Panc1 (cell line): Measurements from ENCODE around the gene BCAS3. TPM values are rescaled to one million over a fixed set of nuclear protein-coding genes. Genes with fewer than 3 reads are reported as not detected.

Source experiments
- ATAC-seq: fragments of 200-7000 bp; cut with Tn5 transposase; 2 replicates; pipeline ENCODE4 v1.9.1; 2020; ENCODE audit warnings: mild to moderate bottlenecking, moderate library complexity
- BruUV-seq: library from RNA; stranded (reverse); fragments of 400-500 nt; replicated peaks from 2 replicates; lab custom pipeline; 2021; lab: Mats Ljungman, UMichigan
- CTCF ChIA-PET: fragments of 300-600 bp; sonication (Branson Sonifier 250); formaldehyde crosslinking; loops from one replicate; lab custom pipeline; 2022; ENCODE audit warnings: antibody characterized with exemption; lab: Charles Lee
- POLR2A ChIA-PET: fragments of 300-600 bp; sonication (Branson Sonifier 250); formaldehyde crosslinking; loops from one replicate; lab custom pipeline; 2022; ENCODE audit warnings: antibody characterized with exemption; lab: Charles Lee
- DNase-seq: peaks from one replicate; pipeline ENCODE4 v3.0.0-alpha.2; 2010; ENCODE audit warnings: low read depth, low spot score
- H3K27ac ChIP-seq: 2 replicates; pipeline ENCODE4 v1.5.1; 2011; ENCODE audit warnings: mild to moderate bottlenecking, low read length, inconsistent platforms
- H3K27me3 ChIP-seq: fragments of 200-500 bp; sonication (Bioruptor generic); 2 replicates; pipeline ENCODE4 v1.6.0; 2014; ENCODE audit warnings: low read length, inconsistent platforms; ENCODE audit not compliant: control insufficient read depth, insufficient read depth
- H3K36me3 ChIP-seq: fragments of 200-500 bp; sonication (Bioruptor generic); 2 replicates; pipeline ENCODE4 v1.5.1; 2014; ENCODE audit warnings: inconsistent platforms, mild to moderate bottlenecking, low read length, moderate library complexity; ENCODE audit not compliant: control insufficient read depth, insufficient read depth
- H3K4me1 ChIP-seq: 2 replicates; pipeline ENCODE4 v1.5.1; 2011; ENCODE audit warnings: inconsistent platforms, mild to moderate bottlenecking, low read length, moderate library complexity; ENCODE audit not compliant: control insufficient read depth, insufficient read depth
- H3K4me3 ChIP-seq, 2 experiments: 2 replicates each; pipeline ENCODE4 v1.5.1; 2011 to 2012; ENCODE audit warnings: low read depth in 2 of 2, low read length in 2 of 2, mild to moderate bottlenecking in 2 of 2, inconsistent platforms in 1 of 2, moderate library complexity in 1 of 2
- H3K9me3 ChIP-seq: fragments of 200-500 bp; sonication (Bioruptor generic); 2 replicates; pipeline ENCODE4 v1.5.1; 2014; ENCODE audit warnings: low read depth, mild to moderate bottlenecking, inconsistent platforms, low read length, moderate library complexity; ENCODE audit not compliant: control insufficient read depth, insufficient read depth
- POLR2AphosphoS5 ChIP-seq: IDR thresholded peaks from 2 replicates; pipeline ENCODE4 v1.6.1; 2012; ENCODE audit warnings: mild to moderate bottlenecking, low read depth, low read length, moderate library complexity
- SIN3A ChIP-seq: IDR thresholded peaks from 2 replicates; pipeline ENCODE4 v1.6.1; 2012; ENCODE audit warnings: low read depth, mild to moderate bottlenecking, low read length, moderate library complexity, borderline replicate concordance; ENCODE audit not compliant: insufficient read depth
- TCF7L2 ChIP-seq: IDR thresholded peaks from 2 replicates; pipeline ENCODE4 v1.6.1; 2011; ENCODE audit warnings: mild to moderate bottlenecking, low read depth, low read length, inconsistent platforms
- in situ Hi-C: cut with HindIII; loops from 2 replicates; pipeline ENCODE4 v1.10.0; 2016; ENCODE audit warnings: low sequenced_read_pairs, low pct_unique_long_range_greater_than_20kb
- intact Hi-C: fragments of 100-400 bp; cut with micrococcal nuclease; formaldehyde crosslinking; loops from one replicate; pipeline ENCODE4 v1.10.0; 2022; ENCODE audit not compliant: unreplicated experiment
- total RNA-seq: library from RNA; stranded (reverse); gene quantifications from one replicate; pipeline ENCODE4 v1.2.1, GENCODE V29; 2021; ENCODE audit not compliant: unreplicated experiment
- TF ChIP-seq, protein P1 (sequence below): fragments of 450-650 bp; IDR thresholded peaks from 2 replicates; pipeline ENCODE4 v1.5.1; 2017; ENCODE audit warnings: mild to moderate bottlenecking
- TF ChIP-seq, protein P2 (sequence below), 2 experiments: IDR thresholded peaks; 2 replicates each; pipeline ENCODE4 v1.6.1; 2011 to 2012; ENCODE audit warnings: low read depth in 2 of 2, control low read depth in 1 of 2, low read length in 1 of 2, mild to moderate bottlenecking in 1 of 2, moderate library complexity in 1 of 2; ENCODE audit not compliant: insufficient read depth in 1 of 2

The BCAS3 gene
- total RNA-seq, 1 experiment from 2014 or later, result 9.3 TPM

DNA sequence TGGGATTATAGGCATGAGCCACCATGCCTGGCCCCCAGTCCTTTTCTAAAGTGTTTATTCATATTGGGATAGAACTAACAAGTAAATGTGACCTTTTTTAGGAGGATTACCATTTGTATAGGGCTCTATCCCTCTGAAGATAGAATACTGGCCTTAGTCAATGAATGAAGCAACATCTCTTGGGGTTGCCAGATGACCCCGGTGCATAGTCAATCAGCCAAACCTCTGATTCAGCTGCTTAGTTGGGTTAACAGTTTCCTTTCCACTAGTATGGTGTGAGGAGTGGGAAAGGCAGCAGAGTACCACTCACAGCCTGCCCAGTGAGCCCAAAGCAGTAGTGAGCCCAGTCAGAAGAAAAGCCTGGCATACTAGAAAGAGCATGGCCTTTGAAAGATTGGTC is 627.4 kb downstream of the BCAS3 start:
- DNase-seq (no peak), ATAC-seq (no peak)
- H3K4me1 ChIP-seq, result no peaks in the 10 kb centered on the region
- intact Hi-C loops, result no loop called here
- H3K36me3 ChIP-seq, result no peaks in the 10 kb centered on the region
- no TSS peak for BruUV-seq
- TF ChIP-seq, protein P1, sequence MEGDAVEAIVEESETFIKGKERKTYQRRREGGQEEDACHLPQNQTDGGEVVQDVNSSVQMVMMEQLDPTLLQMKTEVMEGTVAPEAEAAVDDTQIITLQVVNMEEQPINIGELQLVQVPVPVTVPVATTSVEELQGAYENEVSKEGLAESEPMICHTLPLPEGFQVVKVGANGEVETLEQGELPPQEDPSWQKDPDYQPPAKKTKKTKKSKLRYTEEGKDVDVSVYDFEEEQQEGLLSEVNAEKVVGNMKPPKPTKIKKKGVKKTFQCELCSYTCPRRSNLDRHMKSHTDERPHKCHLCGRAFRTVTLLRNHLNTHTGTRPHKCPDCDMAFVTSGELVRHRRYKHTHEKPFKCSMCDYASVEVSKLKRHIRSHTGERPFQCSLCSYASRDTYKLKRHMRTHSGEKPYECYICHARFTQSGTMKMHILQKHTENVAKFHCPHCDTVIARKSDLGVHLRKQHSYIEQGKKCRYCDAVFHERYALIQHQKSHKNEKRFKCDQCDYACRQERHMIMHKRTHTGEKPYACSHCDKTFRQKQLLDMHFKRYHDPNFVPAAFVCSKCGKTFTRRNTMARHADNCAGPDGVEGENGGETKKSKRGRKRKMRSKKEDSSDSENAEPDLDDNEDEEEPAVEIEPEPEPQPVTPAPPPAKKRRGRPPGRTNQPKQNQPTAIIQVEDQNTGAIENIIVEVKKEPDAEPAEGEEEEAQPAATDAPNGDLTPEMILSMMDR, result no peak
- TF ChIP-seq TCF7L2, result no peak
- TF ChIP-seq POLR2AphosphoS5, result no peak
- TF ChIP-seq SIN3A, result no peak
- TF ChIP-seq, protein P2, sequence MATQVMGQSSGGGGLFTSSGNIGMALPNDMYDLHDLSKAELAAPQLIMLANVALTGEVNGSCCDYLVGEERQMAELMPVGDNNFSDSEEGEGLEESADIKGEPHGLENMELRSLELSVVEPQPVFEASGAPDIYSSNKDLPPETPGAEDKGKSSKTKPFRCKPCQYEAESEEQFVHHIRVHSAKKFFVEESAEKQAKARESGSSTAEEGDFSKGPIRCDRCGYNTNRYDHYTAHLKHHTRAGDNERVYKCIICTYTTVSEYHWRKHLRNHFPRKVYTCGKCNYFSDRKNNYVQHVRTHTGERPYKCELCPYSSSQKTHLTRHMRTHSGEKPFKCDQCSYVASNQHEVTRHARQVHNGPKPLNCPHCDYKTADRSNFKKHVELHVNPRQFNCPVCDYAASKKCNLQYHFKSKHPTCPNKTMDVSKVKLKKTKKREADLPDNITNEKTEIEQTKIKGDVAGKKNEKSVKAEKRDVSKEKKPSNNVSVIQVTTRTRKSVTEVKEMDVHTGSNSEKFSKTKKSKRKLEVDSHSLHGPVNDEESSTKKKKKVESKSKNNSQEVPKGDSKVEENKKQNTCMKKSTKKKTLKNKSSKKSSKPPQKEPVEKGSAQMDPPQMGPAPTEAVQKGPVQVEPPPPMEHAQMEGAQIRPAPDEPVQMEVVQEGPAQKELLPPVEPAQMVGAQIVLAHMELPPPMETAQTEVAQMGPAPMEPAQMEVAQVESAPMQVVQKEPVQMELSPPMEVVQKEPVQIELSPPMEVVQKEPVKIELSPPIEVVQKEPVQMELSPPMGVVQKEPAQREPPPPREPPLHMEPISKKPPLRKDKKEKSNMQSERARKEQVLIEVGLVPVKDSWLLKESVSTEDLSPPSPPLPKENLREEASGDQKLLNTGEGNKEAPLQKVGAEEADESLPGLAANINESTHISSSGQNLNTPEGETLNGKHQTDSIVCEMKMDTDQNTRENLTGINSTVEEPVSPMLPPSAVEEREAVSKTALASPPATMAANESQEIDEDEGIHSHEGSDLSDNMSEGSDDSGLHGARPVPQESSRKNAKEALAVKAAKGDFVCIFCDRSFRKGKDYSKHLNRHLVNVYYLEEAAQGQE (IDR thresholded peaks at IDR 0.05; ENCODE audit: insufficient read depth in 1 of 2, low read depth in 2 of 2, low read length in 1 of 2), result no peak
- no peaks in the 10 kb centered on the region for H3K27me3 ChIP-seq
- in situ Hi-C loops, result no loop called here
- no peaks in the 10 kb centered on the region for H3K9me3 ChIP-seq
- ChIA-PET POLR2A (interaction anchor here (0.6 kb wide), 1 partner anchor 44 kb away, joined by 3 read pairs; no protein-coding TSS in a partner anchor), CTCF (no interaction called here)
- H3K4me3 ChIP-seq, result no peak overlapping the region
- no peak overlapping the region for H3K27ac ChIP-seq

DNA sequence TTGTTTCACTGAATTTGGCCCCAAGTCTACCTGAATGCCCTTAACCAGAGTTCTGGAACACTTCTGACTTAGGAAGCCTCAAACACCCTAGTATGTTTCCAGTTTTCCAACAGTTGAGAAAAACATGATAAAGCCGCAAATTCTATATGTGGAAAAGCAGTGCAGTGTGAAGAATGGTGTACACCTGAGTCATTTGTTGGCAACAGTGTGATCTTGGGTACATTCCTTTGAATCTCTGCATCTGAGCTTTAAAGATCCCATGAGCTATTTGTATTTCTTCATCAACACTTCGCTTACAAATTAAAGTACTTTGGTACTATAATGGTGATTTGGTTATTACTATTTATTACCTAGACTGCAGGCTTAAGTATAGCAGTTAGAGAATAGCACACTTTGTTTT is 628.4 kb downstream of the BCAS3 start:
- H3K9me3 ChIP-seq, result no peaks in the 10 kb centered on the region
- TF ChIP-seq POLR2AphosphoS5 (no peak), TCF7L2 (no peak), SIN3A (no peak)
- TF ChIP-seq, protein P1, result no peak
- TF ChIP-seq, protein P2 (IDR thresholded peaks at IDR 0.05; ENCODE audit: insufficient read depth in 1 of 2, low read depth in 2 of 2, low read length in 1 of 2), result no peak
- H3K4me1 ChIP-seq, result no peaks in the 10 kb centered on the region
- no peaks in the 10 kb centered on the region for H3K27me3 ChIP-seq
- no peaks in the 10 kb centered on the region for H3K36me3 ChIP-seq
- intact Hi-C loops, result no loop called here
- in situ Hi-C loops, result no loop called here
- DNase-seq, result no peak
- ATAC-seq, result no peak
- H3K4me3 ChIP-seq, result no peak overlapping the region
- ChIA-PET POLR2A (no interaction called here), CTCF (no interaction called here)
- no TSS peak for BruUV-seq
- no peak overlapping the region for H3K27ac ChIP-seq
